Gastrocnemius medialis (tissue), 4 donors: ENCODE results near the gene LDOC1. TPM values are rescaled to one million over a fixed set of nuclear protein-coding genes. Genes with fewer than 3 reads are reported as not detected.

Experiments
- ATAC-seq, 2 donors: fragments of 150-250 bp; one replicate each; pipeline ENCODE4 v1.9.1; 2016
- DNase-seq, 2 donors: peaks; one replicate each; pipeline ENCODE4 v3.0.0-alpha.2; 2019
- H3K27ac ChIP-seq, 4 donors: fragments of 200-600 bp; sonication (generic); 1 replicate in 1 of 4; 2 replicates in 3 of 4; pipeline ENCODE4 v1.5.1; 2016 to 2018; ENCODE audit warnings: mild to moderate bottlenecking in 2 of 4, moderate library complexity in 1 of 4
- H3K27me3 ChIP-seq, 3 donors: fragments of 200-600 bp; sonication (generic) in 2 of 3; 1 replicate in 1 of 3; 2 replicates in 2 of 3; pipeline versions ENCODE4 v1.5.1 to v1.6.0; 2016 to 2019; ENCODE audit warnings: mild to moderate bottlenecking in 1 of 3, moderate library complexity in 1 of 3
- H3K36me3 ChIP-seq, 2 donors: fragments of 200-600 bp; sonication (generic) in 1 of 2; one replicate each; pipeline ENCODE4 v1.5.1; 2017 to 2018
- H3K4me1 ChIP-seq, 2 donors: fragments of 200-600 bp; sonication (generic) in 1 of 2; one replicate each; pipeline ENCODE4 v1.5.1; 2016 to 2017; ENCODE audit warnings: mild to moderate bottlenecking in 2 of 2
- H3K4me3 ChIP-seq, 4 donors: fragments of 200-600 bp; sonication (generic) in 3 of 4; 1 replicate in 1 of 4; 2 replicates in 3 of 4; pipeline ENCODE4 v1.5.1; 2016 to 2019; ENCODE audit warnings: mild to moderate bottlenecking in 2 of 4
- H3K9me3 ChIP-seq, 3 donors: fragments of 200-600 bp; sonication (generic) in 2 of 3; 1 replicate in 1 of 3; 2 replicates in 2 of 3; pipeline ENCODE4 v1.5.1; 2016 to 2019
- CTCF ChIP-seq, 5 experiments: fragments of 450-650 bp in 3 of 5; fragments of 200-600 bp in 2 of 5; sonication (generic) in 2 of 5; IDR thresholded peaks in 4 of 5; conservative IDR thresholded peaks in 1 of 5; 1 replicate in 4 of 5; 2 replicates in 1 of 5; pipeline ENCODE4 v1.5.1; 2016 to 2019; ENCODE audit warnings: antibody characterized with exemption in 5 of 5, mild to moderate bottlenecking in 3 of 5, moderate library complexity in 3 of 5
- POLR2A ChIP-seq, 2 donors: fragments of 450-650 bp; IDR thresholded peaks; one replicate each; pipeline ENCODE4 v1.6.1; 2017; ENCODE audit warnings: antibody characterized with exemption in 2 of 2, mild to moderate bottlenecking in 2 of 2, moderate library complexity in 2 of 2
- in situ Hi-C, 4 donors: fragments of 200-750 bp; cut with MboI; loops; one replicate each; pipeline versions ENCODE4 v1.15.0 to v1.8.0; 2017; ENCODE audit warnings: low sequenced_read_pairs in 4 of 4
- intact Hi-C: fragments of 100-400 bp; cut with DNase I; formaldehyde crosslinking; loops from one replicate; pipeline ENCODE4 v1.15.1; 2023; ENCODE audit warnings: low total_unique reads
- total RNA-seq, 4 donors: library from RNA; depleted of rRNA; stranded (reverse); fragments of >200 nt; gene quantifications; one replicate each; pipeline versions ENCODE4 v1.1.0 to v1.2.3, GENCODE V29; 2016

The LDOC1 gene
- total RNA-seq, 4 donors from 2014 or later: 1.0 to 1.7 TPM; not detected in 2

- H3K4me1 ChIP-seq: no peaks in the 10 kb centered on the region
- in situ Hi-C loops (no loop called here), intact Hi-C loops (no loop called here)
- H3K4me3 ChIP-seq: no peak overlapping the region
- H3K9me3 ChIP-seq: no peaks in the 10 kb centered on the region
- H3K27ac ChIP-seq: no peak overlapping the region
- no peak for TF ChIP-seq CTCF (IDR thresholded peaks at IDR 0.05 in 4 of 5, conservative IDR thresholded peaks at IDR 0.05 in 1 of 5)
- no peak for TF ChIP-seq POLR2A (IDR thresholded peaks at IDR 0.05)
- ATAC-seq (no peak), DNase-seq (no peak)
- H3K36me3 ChIP-seq: no peaks in the 10 kb centered on the region
- H3K27me3 ChIP-seq: no peaks in the 10 kb centered on the region
These were observed 43.7 kb downstream of the LDOC1 start for GRCh38 chrX:141133272-141133671.

DNA sequence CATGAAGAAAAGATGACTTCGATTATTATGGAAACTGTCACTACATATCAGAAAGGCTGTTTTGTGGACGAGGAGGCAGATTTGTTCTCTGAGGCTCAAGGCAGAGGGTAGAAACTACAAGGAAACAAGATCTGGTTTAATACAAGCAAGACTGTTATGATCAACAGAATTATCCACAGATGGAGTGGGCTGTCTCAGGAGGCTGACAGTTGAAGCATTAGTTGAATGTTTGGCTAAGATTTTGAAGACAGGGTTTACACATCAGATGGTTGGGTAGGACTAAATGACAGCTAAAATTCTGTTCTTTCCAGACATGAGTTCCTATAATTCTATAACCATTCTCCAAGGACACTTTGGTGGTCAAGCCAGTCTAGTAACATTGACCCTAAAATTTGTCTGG lies 49.8 kb downstream of the LDOC1 start:
- ATAC-seq (no peak), DNase-seq (no peak)
- H3K27ac ChIP-seq: no peak overlapping the region
- no peaks in the 10 kb centered on the region for H3K4me1 ChIP-seq
- no peaks in the 10 kb centered on the region for H3K36me3 ChIP-seq
- H3K9me3 ChIP-seq: no peaks in the 10 kb centered on the region
- no peak for TF ChIP-seq POLR2A (IDR thresholded peaks at IDR 0.05)
- TF ChIP-seq CTCF (IDR thresholded peaks at IDR 0.05 in 4 of 5, conservative IDR thresholded peaks at IDR 0.05 in 1 of 5): no peak
- no peak overlapping the region for H3K4me3 ChIP-seq
- in situ Hi-C loops (no loop called here), intact Hi-C loops (no loop called here)
- no peaks in the 10 kb centered on the region for H3K27me3 ChIP-seq

Other genes with a start within 250 kb of the LDOC1 start
- gene SPANXB1, start 174.5 kb downstream of the LDOC1 start, total RNA-seq: not detected
- not detected for gene SPANXC, start 65.4 kb upstream of the LDOC1 start, total RNA-seq